ENCODE measurements around the gene CDK14. TPM values are rescaled to one million over a fixed set of nuclear protein-coding genes. Genes with fewer than 3 reads are reported as not detected.

The CDK14 gene
- total RNA-seq, 4 donors from 2014 or later = 1.1 to 12.7 (median 5.8) TPM

DNA sequence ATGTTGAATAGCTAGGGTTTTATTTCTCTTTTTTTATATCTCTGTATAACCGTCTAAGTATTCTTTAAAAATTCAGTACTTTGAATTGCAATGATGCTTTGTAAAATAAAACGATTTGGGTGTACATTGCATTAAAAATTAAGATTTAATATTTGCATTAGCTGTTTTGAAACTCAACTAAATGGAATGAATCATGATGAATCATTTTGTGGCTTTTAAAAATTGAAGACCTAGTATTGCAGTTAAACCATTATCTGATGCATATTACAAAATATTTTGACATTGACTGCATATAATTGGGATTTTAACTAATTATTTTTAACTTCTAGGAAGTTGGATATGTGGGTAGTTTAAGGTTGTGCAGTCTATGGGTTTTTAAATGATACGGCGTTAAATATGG is 314.0 kb downstream of the CDK14 start:
- no peak overlapping the region for H3K4me3 ChIP-seq (ENCODE audit: low read depth, poor library complexity, severe bottlenecking)
- intact Hi-C loops (cut with DNase I; ENCODE audit: low total_unique reads) = no loop called here
- 93% methylated on average over 4 of the region's 4 CpGs for WGBS, 2 donors
- no peak for TF ChIP-seq POLR2A (IDR thresholded peaks at IDR 0.05)
- DNase-seq (ENCODE audit: low spot score in 2 of 2) = no peak

DNA sequence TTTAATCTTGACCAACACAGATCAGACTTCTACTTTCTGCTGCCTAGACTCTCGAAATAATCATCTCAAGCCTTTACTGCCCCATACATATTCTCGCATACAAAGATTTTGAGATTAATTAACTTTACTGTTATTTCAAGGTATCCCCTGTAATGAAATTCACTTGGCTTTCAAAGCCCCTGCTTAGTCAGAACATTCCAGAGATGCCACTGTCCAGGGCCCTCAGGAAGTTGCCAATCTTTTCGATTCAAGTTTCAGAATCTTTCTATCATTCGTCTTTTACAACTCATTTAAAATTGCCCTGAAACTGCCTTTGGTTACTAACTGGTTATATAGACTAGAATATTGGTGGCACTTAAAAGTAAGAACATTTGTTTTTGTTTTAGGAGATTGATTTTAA is 320.2 kb downstream of the CDK14 start:
- WGBS, 2 donors = 56 to 62% methylated on average over 4 of the region's 4 CpGs
- TF ChIP-seq POLR2A (IDR thresholded peaks at IDR 0.05) = no peak
- TF ChIP-seq CTCF (IDR thresholded peaks at IDR 0.05) = no peak
- no peak overlapping the region for H3K4me3 ChIP-seq (ENCODE audit: low read depth, poor library complexity, severe bottlenecking)
- DNase-seq (ENCODE audit: low spot score in 2 of 2) = no peak
- intact Hi-C loops (cut with DNase I; ENCODE audit: low total_unique reads) = no loop called here

DNA sequence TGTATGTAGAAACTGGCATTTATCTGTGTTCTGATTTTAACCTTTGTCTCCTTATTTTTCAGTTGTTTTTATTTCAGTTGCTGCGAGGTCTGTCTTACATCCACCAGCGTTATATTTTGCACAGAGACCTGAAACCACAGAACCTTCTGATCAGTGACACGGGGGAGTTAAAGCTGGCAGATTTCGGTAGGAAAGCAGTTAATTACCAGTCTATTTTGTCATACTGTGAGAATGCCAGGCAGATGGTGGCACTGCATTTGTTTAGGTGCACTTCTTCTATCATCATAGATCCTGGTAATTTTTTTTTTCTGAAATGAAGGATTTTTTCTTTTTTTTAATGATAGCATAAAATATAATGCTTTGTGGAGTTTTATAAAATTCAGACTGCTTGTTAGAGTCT is 321.4 kb downstream of the CDK14 start:
- H3K4me3 ChIP-seq (ENCODE audit: low read depth, poor library complexity, severe bottlenecking) = no peak overlapping the region
- intact Hi-C loops (cut with DNase I; ENCODE audit: low total_unique reads) = no loop called here
- no peak for TF ChIP-seq CTCF (IDR thresholded peaks at IDR 0.05)
- TF ChIP-seq POLR2A (IDR thresholded peaks at IDR 0.05) = no peak
- 89 to 91% methylated on average over 4 of the region's 4 CpGs for WGBS, 2 donors
- DNase-seq (ENCODE audit: low spot score in 2 of 2) = no peak

GRCh38 chr7:90918303-90918702 is 322.2 kb downstream of the CDK14 start:
- 50 to 72% methylated on average over 3 of the region's 3 CpGs for WGBS, 2 donors
- TF ChIP-seq POLR2A (IDR thresholded peaks at IDR 0.05) = no peak
- no peak for TF ChIP-seq CTCF (IDR thresholded peaks at IDR 0.05)
- intact Hi-C loops (cut with DNase I; ENCODE audit: low total_unique reads) = no loop called here
- no peak overlapping the region for H3K4me3 ChIP-seq (ENCODE audit: low read depth, poor library complexity, severe bottlenecking)
- no peak for DNase-seq (ENCODE audit: low spot score in 2 of 2)

GRCh38 chr7:90919816-90920215 is 323.7 kb downstream of the CDK14 start:
- no peak for DNase-seq (ENCODE audit: low spot score in 2 of 2)
- H3K4me3 ChIP-seq (ENCODE audit: low read depth, poor library complexity, severe bottlenecking) = no peak overlapping the region
- 71% methylated on average over 2 of the region's 2 CpGs for WGBS, 2 donors
- TF ChIP-seq POLR2A (IDR thresholded peaks at IDR 0.05) (no peak), CTCF (IDR thresholded peaks at IDR 0.05) (no peak)
- intact Hi-C loops (cut with DNase I; ENCODE audit: low total_unique reads) = no loop called here

DNA sequence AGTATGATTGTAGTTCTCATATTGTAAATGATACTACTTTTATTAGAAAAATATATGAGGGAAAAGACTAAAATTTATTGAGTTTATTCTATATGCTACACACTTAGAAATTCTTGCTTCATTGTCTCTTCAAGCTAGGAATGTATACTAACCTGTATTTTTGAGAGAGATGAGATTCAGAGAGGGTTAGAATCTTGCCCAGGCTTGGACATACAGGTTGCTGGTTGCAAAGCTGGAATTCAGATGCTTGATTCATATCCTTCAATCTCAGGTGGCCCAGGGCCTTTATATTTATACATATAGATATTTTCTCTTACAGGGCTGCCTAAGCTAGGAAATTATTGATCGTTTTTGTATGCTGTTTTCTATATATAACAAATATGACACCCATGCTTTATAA is 324.2 kb downstream of the CDK14 start:
- intact Hi-C loops (cut with DNase I; ENCODE audit: low total_unique reads) = no loop called here
- no peak for DNase-seq (ENCODE audit: low spot score in 2 of 2)
- H3K4me3 ChIP-seq (ENCODE audit: low read depth, poor library complexity, severe bottlenecking) = no peak overlapping the region
- TF ChIP-seq POLR2A (IDR thresholded peaks at IDR 0.05) (no peak), CTCF (IDR thresholded peaks at IDR 0.05) (no peak)
- 39 to 41% methylated on average over 1 of the region's 1 CpG for WGBS, 2 donors
